ENCODE measurements around the gene GRIN3A.
"Not testable (repeated sequence)": the region's sequence is repeated elsewhere in the genome, so short reads cannot be mapped to it uniquely, and the experiment has no call there.

The GRIN3A gene

DNA sequence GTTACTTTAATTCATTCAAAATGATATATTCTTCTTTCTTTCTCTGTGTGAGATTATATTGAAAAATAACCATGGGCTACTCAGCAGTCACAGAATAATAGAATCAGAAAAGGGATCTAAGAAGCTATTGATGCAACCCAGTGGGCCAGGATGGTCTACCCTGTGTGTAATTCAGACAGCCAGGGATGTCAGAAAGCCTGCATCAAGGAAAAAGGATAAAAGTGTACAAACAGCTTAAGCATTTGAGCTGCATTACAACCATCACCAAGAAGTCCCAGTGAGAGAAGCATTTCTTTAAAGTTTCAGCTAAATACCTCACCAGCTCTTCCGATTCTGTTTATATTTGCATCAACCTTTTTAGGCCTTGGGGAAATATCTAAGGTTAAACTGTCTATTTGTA lies 105.8 kb downstream of the GRIN3A start:
- no peak for DNase-seq (ENCODE audit: low read depth in 2 of 2)

DNA sequence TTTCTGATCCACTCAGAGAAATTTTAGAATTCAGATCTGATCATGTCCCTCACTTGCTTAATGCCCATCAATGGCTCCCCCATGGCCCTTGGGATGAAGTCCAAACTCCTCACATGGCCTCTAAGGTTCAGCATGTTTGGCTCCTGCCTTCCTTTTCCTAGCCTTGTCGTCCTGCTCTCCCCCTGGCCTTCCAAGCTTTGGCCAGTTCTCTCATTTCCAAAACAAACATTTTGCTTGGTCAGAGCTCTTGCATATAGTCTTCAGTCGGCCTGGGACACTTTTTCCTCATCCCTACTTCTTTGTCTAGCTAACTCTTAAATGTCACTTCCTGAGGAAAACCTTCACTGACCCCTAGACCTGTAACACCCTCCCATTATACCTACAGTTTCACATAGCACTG lies 106.6 kb downstream of the GRIN3A start:
- no peak for DNase-seq (ENCODE audit: low read depth in 2 of 2)

DNA sequence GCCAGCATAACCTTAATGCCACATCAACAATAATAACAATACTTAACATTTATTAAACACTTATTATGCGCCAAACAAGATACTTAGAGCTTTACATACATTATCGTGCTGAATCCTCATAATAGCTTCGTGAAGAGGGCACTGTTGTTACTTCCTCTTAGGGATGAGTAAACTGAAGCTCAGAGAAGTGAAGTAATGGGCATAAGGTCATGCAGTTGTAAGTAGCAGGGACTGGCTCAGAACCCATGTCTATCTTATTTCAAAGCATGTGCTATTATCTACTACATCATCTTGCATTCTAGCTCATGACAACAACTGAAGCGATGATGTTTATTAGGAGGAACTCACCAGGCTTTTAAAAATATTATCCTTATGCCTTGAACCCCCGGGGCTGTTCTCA lies 108.8 kb downstream of the GRIN3A start:
- no peak for DNase-seq (ENCODE audit: low read depth in 2 of 2)

DNA sequence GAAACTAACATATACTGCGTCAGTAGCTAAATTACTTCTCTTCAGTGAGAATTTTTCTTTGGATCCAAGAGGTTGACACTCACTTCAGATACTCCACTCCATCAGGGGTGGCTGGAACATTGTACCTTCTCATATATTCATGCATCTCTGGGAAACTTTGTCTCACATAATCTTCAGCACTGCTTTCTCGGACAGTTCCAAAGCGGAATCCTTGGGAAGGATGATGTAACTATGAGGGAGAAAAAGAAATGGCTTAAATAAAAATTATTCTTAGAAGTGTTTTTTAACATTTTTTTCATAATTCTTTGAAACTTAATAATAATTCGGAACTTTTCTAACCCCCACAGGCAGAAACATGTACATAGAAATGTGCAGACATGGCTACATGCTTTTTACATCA lies 110.3 kb downstream of the GRIN3A start:
- peak in 1 of 2 experiments; percentile 20 for DNase-seq (ENCODE audit: low read depth in 2 of 2)

DNA sequence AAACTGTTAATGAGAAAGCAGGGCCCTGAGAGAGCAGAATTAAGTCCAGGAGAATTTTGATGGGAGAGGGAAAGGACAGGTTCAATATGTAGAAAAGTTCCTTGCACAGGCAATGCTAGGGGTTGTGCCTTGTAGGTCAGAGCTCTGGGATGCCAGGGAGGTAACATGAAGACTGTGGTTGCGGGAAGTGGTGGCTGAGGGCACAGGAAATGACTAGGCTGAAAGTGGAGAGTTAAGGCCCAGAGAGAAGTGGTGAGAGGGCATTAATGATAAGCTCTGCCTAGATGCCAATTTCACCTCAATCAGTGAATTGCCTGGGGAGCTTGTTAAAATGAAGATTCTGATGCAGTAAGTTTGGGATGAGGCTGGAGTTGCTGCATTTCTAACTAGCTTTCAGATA lies 112.2 kb downstream of the GRIN3A start:
- DNase-seq (ENCODE audit: low read depth in 2 of 2): no peak

DNA sequence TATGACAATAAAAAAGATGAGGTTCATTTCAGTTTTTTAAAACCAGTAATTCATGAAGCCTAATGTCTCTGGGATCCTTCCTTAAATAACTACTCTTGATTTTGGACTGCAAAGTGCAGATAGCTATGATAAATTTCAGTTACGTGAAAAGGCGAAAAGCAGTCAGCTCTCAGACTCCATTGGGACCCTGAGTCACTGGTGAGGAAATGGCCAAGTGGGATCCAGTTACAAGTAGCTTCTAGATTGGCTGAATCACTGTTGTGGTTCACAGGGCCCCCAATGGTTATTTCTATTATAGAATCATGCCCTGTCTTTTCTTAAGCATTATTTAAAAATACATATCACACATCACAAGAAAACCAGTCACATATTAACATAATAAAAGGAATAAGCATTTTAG lies 112.6 kb downstream of the GRIN3A start:
- DNase-seq (ENCODE audit: low read depth in 2 of 2): peak; percentile 30 to 39

DNA sequence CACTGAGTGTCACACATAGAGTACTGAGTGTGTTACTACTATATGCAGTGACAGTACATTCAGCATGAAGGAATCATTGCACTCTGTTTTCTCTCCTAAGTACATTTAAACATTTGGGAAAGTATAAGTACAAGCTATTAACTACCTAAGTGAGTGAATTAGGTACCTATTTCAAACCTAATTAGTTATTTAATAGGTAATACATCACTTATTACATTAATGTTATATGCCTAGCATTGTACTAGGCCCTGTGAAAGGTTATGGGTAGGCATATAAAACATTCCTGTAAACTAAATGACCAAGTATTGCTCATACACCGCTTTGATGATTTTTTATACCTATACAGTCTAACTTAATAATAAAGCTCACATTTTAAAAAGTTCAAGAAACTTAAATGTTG lies 118.0 kb downstream of the GRIN3A start:
- DNase-seq (ENCODE audit: low read depth in 2 of 2): no peak

DNA sequence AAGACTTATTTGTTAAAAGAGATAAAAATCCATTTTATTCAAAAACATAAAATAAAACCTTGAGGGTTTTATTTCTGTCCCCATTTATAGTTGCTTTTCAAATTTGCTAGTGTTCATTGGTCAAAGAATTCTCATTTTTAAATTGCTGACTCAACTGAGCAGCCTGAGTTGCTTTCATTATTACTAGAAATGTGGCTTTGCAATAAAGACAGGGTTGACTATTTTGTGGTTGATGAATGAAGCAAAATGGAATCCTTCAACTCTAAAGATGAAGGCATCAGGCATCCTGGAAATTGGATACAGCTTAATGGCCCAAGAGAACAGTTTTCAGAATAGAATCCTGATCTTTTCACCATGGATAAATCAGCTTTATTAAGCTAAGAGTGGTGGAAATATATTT lies 119.7 kb downstream of the GRIN3A start:
- DNase-seq (ENCODE audit: low read depth in 2 of 2): no peak

DNA sequence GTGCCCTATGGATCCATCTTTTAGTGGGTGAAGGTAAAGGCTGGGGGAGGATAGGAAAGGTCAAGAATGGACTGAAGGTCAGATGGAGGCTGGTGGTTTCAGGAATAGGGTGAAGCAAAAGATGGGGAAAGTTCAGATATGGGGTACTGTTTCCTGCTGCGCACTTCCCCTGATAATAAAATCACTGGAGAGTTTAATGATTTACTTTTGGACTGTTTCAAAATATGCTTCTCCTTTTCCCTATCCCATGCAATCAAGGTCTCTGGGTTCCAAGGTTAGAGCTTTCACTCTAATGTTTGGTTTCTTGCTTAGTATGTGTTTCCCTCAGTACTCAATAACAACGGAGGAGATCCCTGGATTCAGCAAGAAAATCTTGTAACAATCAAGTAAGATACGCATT lies 132.9 kb downstream of the GRIN3A start:
- no peak for DNase-seq (ENCODE audit: low read depth in 2 of 2)

DNA sequence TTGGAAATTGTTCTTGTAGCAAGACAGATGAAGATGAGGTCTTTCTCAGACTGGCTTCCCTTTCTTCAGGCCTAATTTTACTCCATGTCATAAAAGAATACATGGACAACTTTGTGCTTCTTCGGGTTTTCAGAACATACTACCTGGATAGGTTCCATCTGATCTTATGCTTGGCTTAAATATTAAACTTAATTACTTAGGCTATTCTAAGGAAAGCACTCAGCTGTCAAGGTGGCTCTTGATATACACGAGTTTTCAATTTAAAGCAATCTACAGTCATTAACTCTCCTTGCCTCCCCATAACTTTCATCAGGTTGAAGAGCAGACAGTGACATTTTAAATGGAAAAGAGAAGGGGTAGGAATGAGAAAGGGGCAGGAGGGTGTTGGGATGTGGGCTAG lies 134.2 kb downstream of the GRIN3A start:
- DNase-seq (ENCODE audit: low read depth in 2 of 2): no peak

DNA sequence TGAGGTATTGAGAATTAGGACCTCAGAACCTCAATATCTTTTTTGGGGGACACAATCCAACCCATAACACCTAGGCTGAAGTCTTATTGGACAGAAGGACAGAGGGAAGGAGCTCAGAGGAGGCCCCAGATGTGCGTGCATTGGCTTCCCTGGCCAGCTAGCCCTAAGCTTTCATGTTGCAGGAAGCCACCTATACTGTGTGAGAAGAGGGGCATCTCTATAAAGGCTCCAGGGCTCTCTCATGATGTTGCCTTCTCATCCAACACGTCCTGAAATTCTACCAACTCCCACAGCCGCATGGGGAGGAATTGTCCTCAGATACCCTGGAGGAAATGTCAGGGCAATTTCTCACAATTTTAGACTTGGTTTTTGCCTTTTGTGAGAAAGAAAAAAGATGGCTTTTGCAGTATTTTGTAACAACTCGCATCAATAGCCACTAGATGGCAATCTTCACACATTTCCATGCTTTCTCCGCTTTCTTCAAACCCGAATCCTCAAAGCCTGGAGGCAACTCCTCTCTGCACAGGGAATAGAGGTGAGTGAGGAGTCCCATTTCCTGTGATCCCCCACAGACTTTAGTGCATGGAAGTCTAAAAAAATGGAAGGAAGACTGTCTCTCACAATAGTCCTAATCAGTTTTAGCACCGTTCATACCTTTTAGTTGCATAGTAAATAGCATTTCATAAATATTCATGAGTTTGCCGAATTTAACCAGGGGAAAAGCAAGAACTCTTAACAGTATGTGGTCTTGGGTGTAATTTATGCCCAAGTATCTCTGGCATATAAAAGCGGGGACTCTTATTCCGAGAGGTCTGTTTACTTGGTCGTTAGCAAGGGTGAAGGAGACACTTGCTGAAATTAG lies 136.3 kb downstream of the GRIN3A start:
- DNase-seq (ENCODE audit: low read depth in 2 of 2): no peak

DNA sequence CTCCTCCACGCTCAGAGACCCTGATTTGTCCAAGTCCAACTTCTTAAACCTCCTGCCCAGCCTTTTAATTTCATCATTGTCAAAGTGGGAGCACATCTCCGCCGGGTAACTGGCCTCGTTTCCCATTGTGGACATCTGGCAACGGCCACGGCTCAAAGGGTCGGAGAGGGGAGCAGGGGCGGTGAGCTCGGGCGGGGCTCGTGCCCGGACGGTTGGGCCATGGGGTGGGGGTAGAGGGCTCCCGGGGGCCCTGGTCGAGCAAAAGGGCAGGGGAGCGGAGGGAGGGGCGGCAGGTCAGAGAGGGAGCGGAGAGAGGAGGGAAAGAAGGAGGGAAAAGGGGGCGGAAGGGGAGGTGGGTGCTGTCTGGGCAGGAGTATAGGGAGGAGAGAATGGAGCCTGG lies 143.7 kb downstream of the GRIN3A start, which contains the start of gene PPP3R2:
PPP3R2 (minus strand) TSS at position 174 of the 400 bp plus-strand sequence; CDS start at position 126, 48 bp downstream.
- no peak for DNase-seq (ENCODE audit: low read depth in 2 of 2)

DNA sequence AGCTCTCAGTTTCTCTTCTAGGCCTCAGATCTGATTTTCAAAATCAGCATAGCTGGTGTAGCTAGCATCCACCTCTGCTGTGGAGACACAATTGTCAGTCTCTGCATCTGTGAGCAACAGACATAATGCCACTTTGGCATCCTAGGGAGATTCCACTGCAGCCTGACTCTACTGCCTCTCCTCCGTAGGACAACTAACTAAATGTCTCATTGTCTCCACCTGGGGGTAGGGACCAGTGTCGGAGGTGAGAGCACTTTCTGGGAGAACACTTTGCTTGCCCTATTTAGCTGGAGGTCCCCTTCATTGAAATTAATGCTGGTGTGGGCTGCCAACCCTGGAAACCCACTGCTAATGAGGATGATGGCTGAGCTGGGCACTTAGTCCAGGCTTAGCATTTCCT lies 145.1 kb downstream of the GRIN3A start:
- DNase-seq (ENCODE audit: low read depth in 2 of 2): no peak

DNA sequence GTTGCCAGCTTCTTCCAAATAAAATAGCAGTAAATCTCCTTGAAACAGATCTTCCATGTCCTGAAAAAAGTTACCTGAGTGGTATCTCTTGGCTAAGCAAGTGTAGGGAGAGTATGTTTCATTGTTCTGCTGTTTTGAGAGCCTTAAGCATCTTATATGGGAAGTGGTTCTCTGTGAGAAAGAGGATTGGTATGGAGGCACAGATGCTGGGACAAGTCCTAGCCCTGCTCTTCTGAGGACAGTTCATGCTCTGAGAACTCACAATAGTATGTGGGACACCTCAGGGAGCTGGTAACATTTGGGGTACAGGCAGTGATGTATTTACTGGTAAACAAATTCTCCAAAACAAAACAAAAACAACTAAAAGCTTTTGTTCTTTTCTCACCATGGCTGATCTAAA lies 145.7 kb downstream of the GRIN3A start:
- DNase-seq (ENCODE audit: low read depth in 2 of 2): no peak

DNA sequence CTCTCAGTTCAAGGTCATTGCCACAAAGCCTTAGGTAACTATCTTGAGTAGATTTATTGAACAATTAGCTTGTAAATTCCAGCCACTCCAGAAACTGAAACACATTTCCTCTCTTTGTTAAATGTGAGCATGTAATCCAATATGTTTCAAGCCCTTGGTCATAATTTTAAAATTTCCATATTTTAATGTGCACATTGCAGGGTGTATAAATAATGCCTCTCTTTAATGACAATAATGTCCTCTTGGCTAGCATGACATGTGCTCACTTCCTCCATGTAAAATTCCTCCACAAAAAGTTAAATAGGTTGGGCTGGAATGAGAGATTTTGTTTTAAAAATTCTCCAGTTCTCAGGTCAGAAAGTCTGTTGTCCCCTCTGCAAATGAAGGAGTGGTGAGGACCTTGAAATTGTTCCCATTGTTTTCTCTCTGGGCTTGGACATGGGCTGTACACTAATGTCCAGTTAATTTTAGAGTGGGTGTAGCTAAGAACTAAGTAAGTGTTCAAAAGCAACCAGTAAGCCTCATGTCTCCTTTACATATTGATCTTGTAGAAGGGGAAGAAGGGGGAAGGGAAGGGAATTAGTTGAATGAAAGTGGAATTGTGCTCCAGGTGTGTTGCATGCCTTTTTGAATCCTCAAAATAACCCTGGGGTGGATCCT lies 146.5 kb downstream of the GRIN3A start:
- DNase-seq (ENCODE audit: low read depth in 2 of 2): no peak

DNA sequence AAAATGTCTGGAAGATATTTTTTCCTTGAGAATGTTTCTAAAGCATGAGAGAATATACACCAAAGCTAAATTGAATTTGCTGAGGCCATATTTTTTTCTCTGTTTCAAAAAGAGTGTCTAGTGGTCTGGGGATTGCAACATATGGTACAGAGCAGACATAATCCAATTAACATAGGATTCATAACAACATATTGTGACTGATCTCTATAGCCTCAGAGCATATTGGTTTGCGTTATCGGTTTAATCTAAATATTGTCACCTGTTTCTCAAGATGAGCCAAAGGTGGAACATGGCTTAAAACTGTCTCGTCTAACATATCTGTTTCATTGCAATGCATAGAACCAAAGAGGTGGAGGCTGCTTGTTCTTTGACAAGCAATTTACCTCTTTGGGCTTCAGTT lies 147.5 kb downstream of the GRIN3A start:
- DNase-seq (ENCODE audit: low read depth in 2 of 2): no peak

DNA sequence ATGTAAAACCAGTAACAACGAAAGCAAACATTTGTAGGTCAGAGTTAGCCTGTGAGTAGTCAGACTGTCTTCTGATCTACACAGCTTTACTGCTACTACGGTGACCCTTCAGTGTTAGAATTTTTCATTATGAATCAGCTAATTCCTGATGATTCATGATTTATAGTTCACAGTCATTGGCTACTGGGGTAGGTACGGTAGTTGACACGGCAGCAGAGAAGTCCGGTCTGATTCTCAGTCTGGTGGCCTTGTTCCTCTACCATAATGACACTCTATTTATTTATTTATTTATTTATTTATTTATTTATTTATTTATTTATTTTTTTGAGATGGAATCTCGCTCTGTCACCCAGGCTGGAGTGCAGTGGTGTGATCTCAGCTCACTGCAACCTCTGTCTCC lies 148.4 kb downstream of the GRIN3A start:
- DNase-seq (ENCODE audit: low read depth in 2 of 2): not testable (repeated sequence)

DNA sequence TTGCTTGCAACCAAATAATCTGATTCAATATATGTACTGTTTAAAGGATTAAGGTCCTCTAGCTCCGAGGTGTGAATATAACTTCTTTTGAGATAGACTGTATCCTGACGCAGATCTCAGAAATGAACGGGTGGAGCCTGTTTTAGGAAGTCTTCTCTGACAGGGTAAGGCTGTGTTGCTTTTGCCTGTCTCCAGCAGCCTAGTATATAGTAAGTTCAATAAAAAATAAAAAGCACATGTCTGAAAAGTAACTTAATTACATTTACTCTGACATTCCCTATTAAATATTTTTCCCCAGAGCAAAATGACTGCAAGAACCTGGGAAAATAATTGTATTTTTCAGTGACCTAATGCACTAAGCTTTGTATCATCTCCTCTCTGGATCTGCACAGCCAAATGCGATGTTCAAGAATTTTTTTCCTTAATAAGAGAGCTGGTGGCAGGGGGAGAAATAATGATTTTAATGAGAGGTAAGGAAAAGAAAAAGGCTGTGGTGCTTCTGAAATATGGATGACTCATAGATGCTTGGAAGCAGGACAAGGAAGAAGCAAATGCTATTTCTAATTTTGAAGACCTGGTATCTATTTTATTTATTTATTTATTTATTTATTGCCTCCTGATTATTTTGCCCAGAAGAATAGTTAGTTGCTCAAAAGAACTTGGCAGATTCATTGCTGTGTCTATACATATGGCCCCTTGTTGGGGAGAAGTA lies 151.0 kb downstream of the GRIN3A start:
- no peak for DNase-seq (ENCODE audit: low read depth in 2 of 2)

DNA sequence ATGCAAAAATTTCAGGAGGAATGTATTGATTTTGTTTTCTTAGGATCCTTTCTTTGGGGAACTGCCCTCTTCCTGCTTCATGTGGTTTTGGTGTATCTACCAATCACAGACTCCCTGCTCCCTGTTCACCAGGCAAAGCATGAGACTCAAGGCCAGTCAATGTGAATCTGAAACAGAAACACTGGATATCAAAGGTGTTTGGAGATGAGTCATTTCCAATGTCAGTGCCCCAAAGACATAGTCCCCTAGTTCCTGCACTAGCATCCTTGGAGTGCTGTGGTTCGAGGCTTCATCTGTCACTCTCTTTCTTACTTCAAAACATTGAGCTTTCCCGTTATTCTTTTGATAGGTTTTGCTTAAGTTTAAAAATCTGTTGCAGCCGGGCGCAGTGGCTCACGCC lies 151.8 kb downstream of the GRIN3A start:
- DNase-seq (ENCODE audit: low read depth in 2 of 2): no peak

DNA sequence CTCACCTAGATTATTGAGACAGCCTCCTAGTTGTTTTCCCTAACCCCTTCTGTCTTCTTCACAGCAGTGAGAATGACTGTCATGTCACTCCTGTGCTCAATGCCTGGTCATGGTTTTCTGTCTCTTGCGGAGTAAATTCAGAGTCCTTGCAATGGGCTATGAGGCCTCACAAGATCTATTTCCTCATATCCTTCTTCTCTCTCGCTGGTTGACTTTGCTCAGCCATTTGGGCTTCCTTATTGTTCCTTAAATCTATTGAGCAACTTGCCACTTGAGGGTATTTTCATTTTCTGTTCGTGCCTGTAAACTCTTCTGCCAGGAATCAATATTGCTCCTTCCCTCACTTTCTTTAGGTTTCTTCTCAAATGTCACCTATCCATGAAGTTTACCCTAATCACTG lies 152.7 kb downstream of the GRIN3A start:
- DNase-seq (ENCODE audit: low read depth in 2 of 2): no peak

DNA sequence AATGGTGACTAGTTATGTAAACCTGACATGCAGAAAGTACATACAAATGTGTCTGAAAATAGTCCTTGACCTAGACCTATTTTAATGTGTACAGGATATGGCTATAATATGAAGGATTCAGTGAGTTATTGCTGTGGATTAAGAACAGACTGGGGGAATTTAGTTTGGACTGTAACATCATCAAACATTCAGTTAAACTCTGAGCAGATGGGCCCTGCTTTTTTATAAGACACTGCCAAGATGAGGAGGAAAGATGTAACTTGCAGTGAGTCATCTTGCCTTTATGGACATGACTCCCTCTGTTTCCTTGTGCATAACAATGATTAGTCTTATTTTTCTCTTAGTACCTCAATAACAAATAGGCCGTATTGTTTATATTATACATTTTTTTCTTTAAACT lies 155.9 kb downstream of the GRIN3A start:
- peak; percentile 66 to 71 for DNase-seq (ENCODE audit: low read depth in 2 of 2)

DNA sequence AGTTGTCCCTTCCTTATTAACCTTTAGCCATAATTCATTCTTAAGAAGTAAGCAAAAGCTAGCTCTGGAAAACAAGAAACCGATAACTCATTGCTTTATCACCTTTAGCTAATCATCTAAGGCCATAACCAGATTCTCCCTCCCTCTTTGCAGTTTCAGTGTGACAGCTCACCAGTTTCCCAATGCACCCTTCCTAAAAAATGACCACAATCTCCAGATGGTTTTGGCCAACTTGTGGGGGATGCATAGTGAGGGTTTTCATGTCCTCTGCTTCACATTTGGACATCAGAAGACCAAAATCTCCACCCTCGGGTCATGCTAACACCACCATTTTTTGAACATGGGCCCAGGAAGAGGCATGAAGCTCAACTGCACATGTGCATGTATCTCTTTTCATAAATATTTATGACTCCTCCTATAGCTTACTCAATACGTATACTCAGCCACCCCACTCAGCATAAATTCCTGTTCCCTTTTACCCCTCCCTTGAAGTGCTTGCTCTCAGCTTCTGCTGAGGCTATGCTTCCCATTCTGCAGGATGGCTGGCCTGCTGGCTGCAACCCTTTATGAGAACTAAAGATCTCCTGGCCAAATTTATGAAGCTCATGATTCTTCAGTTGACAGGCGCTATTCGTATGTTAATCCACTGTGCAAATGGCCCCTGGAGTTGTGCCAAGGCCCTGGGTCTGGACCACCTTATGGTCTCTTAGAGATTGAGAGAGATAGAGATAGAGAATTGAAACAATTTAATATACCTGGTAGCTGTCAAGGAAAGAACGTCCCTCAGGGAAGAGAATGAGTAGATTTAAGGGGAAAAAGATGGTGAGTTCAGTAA lies 158.5 kb downstream of the GRIN3A start:
- no peak for DNase-seq (ENCODE audit: low read depth in 2 of 2)

All from fibroblast of skin of left biceps (primary cell).